Upper lobe of left lung (tissue), 4 donors: ENCODE data around the gene L3MBTL1.

Experiments used
- POLR2A ChIP-seq, 4 donors: fragments of 450-650 bp; IDR thresholded peaks; one replicate each; pipeline ENCODE4 v1.5.1; 2016 to 2017; ENCODE audit warnings: antibody characterized with exemption in 4 of 4, mild to moderate bottlenecking in 2 of 4
- POLR2AphosphoS5 ChIP-seq, 2 donors: sonication (generic); formaldehyde crosslinking; IDR thresholded peaks; one replicate each; pipeline ENCODE4 v1.5.1; 2017; ENCODE audit warnings: antibody characterized with exemption in 2 of 2
- TF ChIP-seq, protein P1 (sequence below), 6 experiments: fragments of 450-650 bp in 4 of 6; fragments of 200-600 bp in 2 of 6; sonication (generic) in 2 of 6; IDR thresholded peaks; one replicate each; pipeline ENCODE4 v1.5.1; 2016 to 2019; ENCODE audit warnings: antibody characterized with exemption in 6 of 6

DNA sequence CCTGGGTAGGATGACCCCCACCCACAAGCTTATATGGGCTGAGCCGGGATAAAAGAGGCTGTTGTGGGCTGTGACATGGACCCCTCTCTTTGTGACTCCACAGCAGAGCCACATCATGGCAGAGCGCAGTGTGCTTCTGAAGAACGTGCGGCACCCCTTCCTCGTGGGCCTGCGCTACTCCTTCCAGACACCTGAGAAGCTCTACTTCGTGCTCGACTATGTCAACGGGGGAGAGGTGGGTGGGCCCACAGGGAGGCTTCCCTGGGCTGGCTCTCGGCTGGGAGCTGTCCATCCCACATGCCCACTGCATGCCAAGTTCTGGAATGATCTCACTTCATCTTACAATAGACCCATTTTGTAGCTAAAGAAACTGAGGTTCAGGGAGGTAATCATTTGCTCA, 61.8 kb downstream of the L3MBTL1 start:
- TF ChIP-seq, protein P1, sequence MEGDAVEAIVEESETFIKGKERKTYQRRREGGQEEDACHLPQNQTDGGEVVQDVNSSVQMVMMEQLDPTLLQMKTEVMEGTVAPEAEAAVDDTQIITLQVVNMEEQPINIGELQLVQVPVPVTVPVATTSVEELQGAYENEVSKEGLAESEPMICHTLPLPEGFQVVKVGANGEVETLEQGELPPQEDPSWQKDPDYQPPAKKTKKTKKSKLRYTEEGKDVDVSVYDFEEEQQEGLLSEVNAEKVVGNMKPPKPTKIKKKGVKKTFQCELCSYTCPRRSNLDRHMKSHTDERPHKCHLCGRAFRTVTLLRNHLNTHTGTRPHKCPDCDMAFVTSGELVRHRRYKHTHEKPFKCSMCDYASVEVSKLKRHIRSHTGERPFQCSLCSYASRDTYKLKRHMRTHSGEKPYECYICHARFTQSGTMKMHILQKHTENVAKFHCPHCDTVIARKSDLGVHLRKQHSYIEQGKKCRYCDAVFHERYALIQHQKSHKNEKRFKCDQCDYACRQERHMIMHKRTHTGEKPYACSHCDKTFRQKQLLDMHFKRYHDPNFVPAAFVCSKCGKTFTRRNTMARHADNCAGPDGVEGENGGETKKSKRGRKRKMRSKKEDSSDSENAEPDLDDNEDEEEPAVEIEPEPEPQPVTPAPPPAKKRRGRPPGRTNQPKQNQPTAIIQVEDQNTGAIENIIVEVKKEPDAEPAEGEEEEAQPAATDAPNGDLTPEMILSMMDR (IDR thresholded peaks at IDR 0.05): no peak
- TF ChIP-seq POLR2A (IDR thresholded peaks at IDR 0.05) (no peak), POLR2AphosphoS5 (IDR thresholded peaks at IDR 0.05) (no peak)
